Measurements from ENCODE around the gene ROBO4.

The ROBO4 gene

DNA sequence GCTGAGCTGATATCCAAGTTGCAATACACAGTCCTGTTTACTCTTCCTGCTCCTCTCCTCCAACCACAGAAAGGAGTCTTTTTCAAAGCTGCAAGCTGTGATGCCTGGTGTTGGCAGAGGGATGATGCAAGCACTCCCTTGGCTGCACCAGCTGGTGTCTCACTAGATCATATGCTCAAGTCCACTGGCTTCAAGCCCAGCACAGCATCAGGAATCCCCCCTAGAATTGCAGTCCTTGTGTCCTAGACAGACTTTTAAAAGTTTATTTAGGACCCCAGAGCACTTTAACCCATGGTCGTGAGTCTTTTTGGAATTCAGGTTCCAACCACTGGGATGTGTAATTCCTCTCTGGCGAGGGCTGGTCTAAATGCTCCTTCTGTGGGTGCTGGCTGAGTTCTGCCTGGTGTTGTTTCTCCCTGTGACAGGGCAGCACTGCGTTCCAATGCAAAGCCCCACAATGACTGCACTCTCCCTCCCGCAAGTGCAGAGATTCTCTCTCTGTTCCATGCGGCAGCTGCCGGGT is 19.5 kb upstream of the ROBO4 start:
- DNase-seq = no peak

DNA sequence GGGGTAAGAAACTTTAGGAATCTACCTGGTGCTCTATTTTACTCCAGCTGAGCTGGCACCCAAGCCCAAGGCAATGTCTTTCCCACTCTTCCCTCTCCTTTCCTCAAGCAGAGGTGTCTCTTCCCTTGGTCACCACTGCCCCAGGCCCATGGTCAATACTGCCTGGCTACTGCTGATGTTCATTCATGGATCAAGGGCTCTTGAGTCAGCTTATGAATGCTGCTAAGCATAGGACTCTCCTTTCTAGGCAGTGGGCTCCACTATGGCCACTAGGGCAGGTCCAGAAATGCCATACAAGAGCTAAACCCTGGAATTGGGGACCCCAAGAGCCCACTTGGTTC is 18.7 kb upstream of the ROBO4 start:
- no peak for DNase-seq

DNA sequence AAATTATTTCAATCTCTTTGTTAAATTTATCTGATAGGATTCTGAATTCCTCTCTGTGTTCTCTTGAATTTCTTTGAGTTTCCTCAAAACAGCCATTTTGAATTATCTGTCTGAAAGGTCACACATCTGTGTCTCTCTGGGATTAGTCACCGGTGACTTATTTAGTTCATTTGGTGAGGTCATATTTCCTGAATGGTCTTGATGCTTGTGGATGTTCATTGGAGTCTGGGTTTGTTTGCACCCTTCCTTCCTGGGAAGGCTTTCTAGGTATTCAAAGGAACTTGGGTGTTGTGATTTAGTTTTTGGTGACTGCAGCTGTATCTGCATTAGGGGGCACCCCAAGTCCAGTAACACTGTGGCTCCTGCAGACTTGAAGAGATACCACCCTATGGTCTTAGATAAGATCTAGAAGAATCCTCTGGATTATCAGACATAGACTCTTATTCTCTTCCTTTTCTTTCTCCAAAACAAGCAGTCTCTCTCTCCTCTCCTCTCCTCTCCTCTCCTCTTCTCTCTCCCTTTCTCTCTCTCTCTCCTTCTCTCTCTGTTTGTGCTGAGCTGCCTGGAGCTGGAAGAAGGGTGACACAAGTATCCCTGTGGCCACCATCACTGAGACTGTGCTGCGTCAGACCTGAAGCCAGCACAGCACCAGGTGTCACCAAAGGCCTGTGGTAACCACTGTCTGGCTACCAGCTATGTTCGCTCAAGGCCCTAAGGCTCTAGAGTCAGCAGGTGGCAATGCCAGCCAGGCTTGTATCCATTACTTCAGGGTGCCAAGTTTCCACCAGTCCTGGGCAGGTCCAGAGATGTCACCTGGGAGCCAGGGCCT is 18.1 kb upstream of the ROBO4 start:
- DNase-seq = no peak

DNA sequence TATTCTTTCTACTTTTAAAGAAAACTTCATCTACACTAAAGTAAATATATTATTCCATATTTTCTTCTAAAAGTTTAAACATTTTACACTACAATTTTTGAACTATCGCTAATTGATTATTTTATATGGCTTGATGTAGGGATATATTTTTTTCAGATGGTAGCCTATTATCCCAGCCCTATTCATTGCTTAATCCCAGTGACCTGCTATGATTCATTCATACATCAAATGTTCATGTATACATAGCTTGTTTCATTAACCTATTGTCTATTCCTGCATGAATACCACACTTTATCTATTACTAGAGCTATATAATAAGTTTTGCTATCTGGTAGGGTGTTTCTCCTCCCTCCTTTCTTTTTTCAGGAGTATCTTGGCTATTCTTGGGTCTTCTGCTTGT is 5.0 kb upstream of the ROBO4 start:
- DNase-seq = no peak

DNA sequence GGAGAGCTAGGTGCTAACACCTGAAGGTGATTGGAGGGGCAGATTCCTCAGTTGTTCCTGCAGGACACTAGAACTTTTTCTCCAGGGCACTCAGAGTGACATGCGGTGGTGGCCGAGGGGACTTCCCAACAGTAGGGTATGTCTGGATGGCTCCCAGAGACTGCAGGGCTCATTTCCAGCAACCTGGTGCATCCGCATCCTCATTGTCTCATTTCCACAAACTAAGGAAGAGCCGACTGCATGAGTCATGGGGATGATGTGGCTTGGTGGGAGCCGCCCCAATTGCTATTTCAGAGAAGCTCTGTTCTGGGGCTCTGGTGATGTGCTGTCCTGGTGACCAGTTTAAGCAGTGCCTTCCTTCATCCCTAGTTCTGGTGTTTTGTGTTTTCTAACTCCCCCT is 2.8 kb upstream of the ROBO4 start:
- no peak for DNase-seq

DNA sequence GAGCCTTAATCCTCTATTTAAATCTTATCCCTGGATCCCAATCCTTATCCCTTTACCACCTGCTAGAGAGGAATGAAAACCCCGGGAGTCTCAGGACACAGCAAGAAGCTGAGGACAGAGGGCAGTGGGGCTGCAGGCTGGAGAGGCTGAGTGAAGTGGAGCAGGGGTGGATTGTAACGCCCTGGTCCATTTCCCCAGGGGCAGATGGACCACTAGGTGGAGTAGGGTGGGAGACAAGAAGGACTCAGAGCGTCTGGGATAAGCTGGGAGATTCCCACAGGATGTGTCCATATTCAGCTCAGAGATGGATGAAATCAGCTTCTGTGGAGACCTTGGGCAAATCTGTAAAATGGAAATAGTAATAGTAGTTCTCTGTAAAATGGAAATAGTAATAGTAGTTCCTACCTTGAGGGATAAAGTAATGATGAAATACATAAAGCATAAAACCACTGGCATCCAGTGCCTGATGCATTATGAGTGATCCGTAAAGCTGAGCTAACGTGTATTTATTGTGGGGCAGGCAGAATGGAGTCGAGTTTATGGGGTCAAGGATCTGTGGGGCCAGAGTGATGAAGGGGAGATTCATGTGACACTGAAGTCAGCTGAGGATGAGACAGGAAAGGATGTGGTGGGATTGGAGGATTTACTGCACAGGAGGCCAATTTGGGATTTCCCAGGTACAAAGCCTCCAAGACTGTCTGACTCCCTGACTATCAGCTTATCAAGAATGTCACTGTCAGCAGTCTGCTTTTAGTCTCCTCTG is 1.9 kb upstream of the ROBO4 start:
- DNase-seq = no peak

DNA sequence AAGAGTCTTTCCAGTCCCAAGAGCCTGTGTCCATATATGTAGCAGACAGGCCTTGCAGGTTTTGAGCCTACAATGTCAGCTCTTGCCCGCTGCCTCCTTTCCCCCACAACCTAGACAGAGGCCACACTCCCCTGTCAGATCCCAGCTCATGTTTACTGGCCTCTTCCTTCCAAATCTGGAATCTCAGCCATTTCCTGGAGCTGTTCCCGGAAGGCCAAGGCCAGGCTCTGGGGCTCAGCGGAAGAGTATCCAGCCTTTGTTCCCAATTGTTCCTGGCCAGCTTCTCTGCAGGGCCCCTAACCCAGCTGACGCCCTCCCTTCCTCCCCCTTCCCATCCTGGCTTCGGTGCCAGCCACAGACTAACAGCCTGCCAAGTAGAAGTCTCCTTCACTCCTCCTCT is 1.0 kb upstream of the ROBO4 start:
- DNase-seq = no peak

DNA sequence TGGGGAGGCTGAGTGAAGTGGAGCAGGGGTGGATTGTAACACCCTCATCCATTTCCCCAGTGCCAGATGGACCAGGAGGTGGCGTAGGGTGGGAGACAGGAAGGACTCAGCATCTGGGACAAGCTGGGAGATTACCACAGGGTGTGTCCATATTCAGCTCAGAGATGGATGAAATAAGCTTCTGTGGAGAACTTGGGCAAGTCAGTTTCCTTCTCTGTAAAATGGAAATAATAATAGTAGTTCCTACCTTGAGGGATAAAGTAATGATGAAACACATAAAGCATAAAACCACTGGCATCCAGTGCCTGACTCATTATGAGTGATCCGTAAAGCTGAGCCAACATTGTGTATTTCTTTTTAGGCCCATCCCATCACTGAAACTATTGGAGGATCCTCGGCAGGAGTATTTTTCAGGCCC is 607 bp upstream of the ROBO4 start:
- DNase-seq = no peak

DNA sequence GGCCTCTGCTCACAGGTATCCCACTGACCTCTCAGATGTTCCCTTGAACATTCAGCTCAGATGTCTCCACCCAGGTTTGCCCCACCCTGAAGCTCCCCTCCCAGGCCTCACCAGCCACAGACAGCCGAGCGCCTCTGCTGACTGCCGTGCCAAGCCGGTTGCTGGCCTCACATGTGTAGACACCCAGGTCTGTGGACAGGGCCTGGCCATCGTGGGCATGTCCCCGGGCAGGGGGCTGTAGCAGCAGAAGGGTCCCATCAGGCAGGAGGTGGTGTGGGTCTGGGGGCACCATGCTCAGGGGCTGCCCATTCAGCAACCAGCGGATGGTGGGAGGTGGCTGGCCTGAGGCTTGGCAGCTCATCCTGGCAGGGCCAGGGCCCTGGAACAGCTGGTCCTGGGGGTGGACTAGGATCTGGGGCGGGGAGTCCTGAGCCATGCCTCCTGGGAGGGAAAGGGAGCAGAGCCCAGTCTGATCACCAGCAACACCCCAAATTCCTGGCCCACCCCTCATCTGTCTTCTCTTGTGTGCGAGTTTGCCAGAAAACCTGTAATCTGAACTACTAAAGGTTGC is 759 bp downstream of the ROBO4 start:
- DNase-seq = no peak

DNA sequence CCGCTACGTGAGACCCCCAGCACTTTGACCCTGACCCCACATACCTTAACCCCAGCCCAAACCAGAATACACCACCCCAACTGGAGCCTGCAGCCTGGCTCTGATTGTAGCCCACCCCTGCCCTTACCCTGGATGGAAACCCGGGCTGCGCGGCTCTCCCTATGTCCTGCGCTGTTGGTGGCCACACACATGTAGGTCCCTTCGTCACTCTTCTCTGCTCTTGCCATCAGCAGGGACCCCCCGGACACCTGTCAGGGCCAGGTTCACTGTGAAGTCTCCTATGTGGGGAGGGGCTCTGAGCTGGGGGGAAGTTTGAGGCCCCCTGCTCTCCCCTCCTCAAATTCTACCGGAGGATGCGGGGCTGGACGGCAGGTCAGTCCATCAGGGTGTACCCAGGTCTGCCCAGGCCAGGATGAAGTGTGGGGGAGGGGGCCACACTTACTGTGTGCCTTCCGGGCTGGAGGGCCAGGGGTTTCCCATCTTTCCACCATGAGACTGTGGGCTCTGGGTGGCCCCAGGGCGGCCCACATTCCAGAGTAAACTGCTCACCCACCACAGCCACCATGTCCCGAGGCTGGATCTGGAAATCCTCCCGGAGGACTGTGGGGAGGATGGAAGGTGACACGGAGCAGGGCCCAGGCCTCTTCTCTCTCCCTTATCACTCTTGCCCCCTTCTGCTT is 1.5 kb downstream of the ROBO4 start:
- DNase-seq = no peak

DNA sequence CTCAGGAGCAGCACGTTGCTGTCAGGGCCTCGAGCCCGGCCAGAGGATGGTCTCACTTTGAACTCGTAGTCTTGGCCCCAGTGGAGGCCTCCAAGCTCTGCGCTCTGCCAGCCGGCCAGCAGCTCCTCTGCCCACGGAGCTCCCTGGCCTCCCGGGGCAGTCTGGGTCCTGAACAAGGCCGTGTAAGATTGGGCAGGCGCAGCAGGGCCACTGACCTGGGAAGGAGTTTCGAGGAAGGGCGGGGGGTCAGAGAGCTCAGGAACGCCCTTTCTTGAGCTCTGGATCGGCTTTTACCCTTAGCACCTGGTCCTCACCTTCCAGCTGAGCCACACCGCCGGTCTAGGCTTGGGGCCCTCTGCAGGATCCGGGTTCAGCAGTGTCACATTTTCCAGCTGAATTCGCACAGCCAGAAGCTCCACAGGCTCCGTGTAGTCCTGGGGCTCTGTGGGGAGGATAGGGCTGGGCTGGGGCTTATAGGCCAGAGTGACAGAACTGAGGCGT is 2.1 kb downstream of the ROBO4 start:
- no peak for DNase-seq

DNA sequence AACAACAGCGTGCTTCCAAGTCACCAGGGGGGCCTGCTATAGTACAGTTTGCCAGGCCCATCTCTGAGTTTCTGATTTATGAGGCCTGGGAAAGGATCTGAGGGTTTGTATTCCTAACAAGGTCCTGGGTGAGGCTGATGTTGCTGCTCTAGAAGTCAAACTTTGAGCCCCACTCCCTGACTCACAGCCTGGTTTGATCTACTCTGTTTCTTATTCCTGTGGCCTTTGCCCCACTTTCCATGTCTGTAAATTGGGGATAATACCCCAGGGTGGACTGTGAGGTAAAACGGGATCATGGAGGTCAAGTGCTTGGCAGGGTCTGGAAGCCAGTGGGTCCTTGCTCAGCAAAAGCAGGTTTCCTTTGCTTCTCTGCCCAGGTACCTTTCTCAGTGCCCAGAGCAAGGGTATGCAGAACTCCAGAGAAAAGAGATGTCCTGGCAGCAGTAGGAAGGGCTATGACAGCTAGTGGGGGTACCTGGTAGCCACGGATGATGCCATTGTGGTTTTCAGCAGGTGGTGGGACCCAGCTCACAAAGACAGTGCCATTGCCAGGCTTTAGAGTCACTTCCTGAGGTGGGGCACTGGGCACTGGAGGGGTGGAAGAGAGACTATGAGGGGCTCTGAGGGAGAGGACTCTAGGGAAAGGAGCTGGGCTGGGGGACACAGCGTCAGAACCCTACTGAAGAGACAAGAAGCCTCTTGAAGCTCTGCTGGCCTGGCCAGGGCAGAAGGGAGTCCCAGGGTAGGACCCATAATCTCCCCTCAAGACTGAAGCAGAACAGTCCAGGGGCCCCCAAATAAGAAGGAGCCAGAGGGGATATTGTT is 2.8 kb downstream of the ROBO4 start:
- DNase-seq = no peak

DNA sequence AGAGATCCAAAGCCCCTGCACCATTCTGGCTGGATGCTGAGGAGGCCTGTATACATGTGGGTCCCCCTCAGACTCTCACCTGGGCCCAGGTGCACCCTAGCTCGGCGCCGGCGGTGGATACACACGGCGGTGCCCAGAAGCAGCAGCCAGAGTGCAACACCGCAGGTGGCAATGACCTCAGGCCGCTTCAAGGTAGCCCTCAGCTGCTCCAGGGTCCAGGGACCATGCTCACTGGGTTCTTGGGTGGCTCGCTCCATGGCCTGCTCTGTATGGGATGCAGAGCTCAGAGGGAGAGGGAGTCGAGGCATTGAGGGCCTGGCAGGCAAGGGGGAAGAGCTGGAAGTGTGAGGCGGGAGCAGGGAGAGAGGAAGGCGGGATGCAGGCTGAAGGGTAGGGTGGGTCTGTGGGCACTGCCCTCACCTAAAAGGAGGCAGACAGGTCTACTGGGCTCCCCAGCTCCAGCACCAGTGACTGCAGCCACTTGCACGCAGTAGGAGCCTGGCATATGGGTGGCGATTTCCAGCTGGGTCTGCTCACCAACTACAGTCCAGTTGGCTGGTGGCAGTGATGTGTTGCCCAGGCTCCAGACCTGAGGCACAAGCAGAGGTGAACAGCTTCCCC is 3.8 kb downstream of the ROBO4 start:
- no peak for DNase-seq

DNA sequence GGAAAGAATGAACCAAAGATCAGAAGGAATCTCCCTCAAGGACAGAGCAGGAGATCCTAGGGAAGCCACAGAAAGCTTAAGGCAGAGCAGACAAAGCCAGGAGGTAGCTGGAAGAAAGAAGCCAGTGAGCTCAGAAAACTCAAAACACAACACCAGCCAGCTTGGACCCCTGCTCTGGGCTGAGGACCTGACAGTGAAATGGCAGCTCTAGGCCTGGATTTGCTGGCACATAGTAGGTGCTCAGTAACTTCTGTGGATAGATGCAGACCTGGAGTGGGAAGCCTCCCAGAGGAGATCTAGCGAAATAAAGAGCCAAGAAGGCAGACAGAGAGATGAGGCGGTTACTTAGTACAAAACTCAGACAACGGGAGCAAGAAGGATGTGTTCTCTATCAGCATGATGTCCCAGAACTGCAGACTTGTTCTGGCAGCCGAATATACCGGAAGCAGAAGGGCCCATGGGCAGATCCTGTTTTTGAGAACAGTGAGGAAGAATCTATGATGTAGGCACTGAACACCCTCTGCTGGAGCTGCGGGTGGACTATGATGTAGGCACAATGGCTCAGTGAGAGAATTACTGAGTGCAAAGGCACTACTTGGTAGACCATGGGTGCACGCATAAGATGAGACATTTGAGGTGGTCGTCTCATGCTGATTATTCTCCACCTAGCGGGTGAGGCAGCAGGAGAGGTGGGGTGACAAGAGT is 4.8 kb downstream of the ROBO4 start:
- DNase-seq = no peak

DNA sequence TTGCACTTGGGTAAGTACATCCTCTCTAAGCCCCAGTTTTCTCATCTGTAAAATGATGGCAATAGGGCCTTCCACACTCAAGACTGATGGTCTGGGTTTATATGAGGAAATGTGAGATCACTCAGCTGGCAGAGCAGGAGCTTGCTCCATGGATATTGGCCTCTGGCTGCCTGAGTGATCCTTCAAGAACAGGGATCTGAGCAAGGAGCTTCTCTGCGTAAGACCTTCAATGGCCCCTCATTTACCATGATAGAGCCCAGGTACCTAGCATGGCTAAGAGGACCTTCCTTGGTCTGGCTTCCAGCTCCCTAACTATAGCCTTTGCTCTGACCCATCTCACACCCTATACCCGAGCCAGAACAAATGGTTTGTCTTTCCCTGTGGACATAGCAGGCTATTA is 5.5 kb downstream of the ROBO4 start:
- no peak for DNase-seq

DNA sequence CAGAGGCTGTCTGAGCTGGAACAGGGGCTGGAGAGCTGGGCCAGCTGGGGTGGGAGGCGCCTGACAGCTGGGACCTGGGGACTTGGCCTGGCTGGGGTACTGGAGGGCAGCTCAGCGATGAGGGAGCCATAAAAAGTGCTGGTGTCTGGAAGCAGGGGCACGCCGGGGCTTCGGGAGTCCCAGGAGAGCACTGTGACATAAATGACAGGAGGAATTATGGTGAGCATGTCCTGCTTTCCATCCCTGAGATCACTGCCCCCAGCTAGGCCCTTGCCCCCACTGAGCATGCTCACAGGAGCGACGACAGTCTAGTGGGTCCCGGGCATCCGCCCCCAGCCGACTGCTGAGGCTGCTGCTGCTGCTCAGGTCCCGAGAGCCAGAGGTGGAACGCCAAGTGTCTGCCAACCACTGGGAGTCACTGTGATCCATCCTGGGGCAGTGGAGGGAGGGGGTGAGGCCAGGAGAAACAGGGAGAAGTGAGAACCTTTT is 6.2 kb downstream of the ROBO4 start:
- no peak for DNase-seq

DNA sequence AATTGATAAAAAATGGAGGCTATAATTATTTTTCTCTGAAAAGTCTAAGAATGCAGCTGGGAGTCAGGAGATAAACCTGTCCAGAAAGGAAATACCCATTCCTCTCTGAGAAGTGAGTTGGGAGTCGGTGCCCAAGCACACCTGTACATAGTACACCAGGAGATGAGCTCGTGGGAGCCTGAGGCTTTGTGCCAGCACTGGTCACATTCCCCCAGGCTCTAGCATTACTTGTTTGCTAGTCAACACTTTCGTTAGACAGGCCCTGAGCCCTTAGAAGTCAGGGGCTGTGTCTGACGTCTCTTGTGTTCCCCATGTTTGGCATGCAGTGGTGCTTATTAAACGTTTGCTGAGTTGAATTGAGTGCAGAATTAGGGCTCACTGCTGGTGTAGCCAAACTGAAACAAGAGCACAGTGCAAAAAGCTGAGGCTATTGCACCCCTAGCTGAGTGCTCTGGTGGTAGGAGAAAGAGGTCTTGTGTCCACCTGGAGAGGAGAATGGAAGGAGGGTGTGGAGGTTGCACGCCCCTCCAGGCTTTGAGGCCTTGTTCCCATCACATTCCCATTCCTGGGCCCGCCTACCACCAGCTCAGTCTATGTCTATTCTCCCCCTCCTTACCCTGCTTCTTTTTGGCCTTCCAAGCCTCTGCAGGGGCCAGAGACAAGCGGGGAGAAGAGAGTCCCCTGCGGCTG is 6.8 kb downstream of the ROBO4 start:
- no peak for DNase-seq

DNA sequence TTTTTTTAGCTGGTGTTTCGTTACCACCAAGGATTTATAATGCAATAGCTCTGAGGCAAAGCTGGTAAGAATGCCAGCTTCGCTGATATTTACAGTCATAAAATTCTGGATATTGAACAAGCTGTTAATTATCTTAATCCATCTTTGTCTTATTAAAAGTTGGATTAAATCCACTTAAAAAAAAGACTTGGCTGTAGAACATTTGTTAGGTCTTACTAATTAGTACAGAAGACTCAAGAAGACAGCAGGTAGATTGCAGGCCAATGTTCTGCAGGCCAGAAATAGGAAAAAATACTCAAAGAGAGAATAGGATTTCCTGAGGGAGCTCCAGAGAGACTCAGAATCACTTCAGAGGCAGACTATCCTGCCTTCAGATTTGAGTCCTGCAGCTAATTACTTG is 7.5 kb downstream of the ROBO4 start:
- no peak for DNase-seq

DNA sequence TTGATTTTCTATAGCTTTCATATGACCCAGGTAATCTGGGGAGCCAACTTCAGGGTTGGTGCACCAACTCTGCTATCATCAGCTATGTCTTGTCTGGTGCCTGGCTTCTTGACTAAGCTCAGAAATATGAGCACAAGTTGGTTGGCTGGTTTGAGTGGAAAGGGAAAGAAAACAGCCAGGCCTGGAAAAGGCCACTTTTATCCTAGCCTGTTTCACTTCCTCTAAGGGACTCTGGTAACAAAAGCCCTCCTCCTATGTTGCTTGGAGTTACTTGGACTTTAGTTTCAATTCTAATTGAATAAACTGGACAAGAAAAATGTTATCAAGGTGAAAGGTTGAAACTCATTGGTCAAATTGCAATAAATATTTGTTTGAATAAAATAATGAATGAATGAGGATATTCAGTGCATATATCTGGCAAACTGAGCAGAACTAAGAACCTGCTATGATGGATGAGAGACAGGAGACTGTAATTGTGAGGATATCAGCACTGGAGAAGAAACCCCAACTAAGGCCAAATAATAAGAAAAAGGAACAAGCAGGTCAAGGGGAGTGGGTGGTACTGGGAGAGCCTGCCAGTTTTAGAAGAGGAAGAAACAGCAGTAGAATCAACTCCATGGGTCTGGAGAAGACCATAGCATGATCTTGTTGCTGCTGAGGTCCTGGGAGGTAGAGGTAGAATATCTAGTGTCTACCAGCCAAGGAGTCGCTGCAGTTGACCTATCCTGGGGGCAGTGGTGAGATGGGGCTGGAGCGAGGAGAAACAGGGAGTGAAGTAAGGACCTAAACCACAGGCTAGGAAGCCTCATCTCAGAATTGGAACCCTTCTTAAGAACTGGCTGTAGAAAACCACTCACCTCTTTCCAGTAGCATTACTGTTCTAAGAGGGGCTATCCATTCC is 8.2 kb downstream of the ROBO4 start:
- DNase-seq = no peak

All from activated CD4-positive, alpha-beta T cell treated with anti-CD3 and anti-CD28 coated beads, Interleukin-2, amount 50 U/mL, for 48 hours (primary cell).